Nephron progenitor cell (in vitro differentiated cells): ENCODE data around the gene SH3BP4.

Experiments used
- DNase-seq: peaks from one replicate; pipeline ENCODE4 v3.0.0; 2021
- H3K27ac Mint-ChIP-seq: 2 replicates; pipeline ENCODE4 v1.8.0; 2021; ENCODE audit warnings: mild to moderate bottlenecking, moderate library complexity, mixed read lengths
- H3K27me3 Mint-ChIP-seq: 2 replicates; pipeline ENCODE4 v1.8.0; 2021; ENCODE audit warnings: mild to moderate bottlenecking, low read depth, mixed read lengths; ENCODE audit not compliant: poor library complexity
- H3K36me3 Mint-ChIP-seq: 2 replicates; pipeline ENCODE4 v1.8.0; 2021; ENCODE audit warnings: low read depth, mixed read lengths
- H3K4me1 Mint-ChIP-seq: 2 replicates; pipeline ENCODE4 v1.8.0; 2021; ENCODE audit warnings: mixed read lengths
- H3K4me3 Mint-ChIP-seq: 2 replicates; pipeline ENCODE4 v1.8.0; 2021; ENCODE audit warnings: mild to moderate bottlenecking, moderate library complexity, mixed read lengths
- H3K9me3 Mint-ChIP-seq: 2 replicates; pipeline ENCODE4 v1.8.0; 2021; ENCODE audit warnings: mild to moderate bottlenecking, moderate library complexity, mixed read lengths
- TF ChIP-seq, protein P1 (sequence below): fragments of 200-600 bp; sonication (generic); IDR thresholded peaks from 2 replicates; pipeline ENCODE4 v1.5.0; 2021; ENCODE audit warnings: antibody characterized with exemption

Gene SH3BP4

DNA sequence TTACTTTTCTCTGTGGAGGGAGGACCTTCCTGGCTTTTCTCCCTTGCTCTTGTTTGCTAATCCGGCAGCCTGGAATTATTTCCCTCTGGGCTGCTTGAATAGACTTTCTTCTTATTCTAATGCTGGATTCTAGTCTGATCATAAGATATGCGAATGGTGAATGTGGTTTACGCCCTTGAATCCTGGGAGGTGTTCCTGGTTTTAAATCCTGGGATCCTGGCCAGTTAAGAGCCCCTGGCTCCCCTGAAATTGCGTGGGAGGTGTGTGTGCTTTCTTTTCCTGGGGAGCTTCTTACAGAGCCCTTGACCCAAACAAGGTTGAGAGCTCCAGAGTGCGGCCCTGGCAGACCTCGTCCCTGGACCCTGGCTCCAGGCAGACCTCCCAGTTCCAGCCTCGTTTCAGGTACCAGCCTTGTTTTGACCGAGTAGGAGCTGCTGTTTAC lies 2.8 kb downstream of the SH3BP4 start:
- peak overlapping the region; percentile 91 for H3K4me3 Mint-ChIP-seq
- peaks cover 19% of the 10 kb centered on the region for H3K27me3 Mint-ChIP-seq
- DNase-seq = no peak
- no peaks in the 10 kb centered on the region for H3K9me3 Mint-ChIP-seq
- TF ChIP-seq, protein P1, sequence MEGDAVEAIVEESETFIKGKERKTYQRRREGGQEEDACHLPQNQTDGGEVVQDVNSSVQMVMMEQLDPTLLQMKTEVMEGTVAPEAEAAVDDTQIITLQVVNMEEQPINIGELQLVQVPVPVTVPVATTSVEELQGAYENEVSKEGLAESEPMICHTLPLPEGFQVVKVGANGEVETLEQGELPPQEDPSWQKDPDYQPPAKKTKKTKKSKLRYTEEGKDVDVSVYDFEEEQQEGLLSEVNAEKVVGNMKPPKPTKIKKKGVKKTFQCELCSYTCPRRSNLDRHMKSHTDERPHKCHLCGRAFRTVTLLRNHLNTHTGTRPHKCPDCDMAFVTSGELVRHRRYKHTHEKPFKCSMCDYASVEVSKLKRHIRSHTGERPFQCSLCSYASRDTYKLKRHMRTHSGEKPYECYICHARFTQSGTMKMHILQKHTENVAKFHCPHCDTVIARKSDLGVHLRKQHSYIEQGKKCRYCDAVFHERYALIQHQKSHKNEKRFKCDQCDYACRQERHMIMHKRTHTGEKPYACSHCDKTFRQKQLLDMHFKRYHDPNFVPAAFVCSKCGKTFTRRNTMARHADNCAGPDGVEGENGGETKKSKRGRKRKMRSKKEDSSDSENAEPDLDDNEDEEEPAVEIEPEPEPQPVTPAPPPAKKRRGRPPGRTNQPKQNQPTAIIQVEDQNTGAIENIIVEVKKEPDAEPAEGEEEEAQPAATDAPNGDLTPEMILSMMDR = no peak
- H3K4me1 Mint-ChIP-seq = peaks cover 75% of the 10 kb centered on the region
- no peak overlapping the region for H3K27ac Mint-ChIP-seq
- H3K36me3 Mint-ChIP-seq = peaks cover 7% of the 10 kb centered on the region

DNA sequence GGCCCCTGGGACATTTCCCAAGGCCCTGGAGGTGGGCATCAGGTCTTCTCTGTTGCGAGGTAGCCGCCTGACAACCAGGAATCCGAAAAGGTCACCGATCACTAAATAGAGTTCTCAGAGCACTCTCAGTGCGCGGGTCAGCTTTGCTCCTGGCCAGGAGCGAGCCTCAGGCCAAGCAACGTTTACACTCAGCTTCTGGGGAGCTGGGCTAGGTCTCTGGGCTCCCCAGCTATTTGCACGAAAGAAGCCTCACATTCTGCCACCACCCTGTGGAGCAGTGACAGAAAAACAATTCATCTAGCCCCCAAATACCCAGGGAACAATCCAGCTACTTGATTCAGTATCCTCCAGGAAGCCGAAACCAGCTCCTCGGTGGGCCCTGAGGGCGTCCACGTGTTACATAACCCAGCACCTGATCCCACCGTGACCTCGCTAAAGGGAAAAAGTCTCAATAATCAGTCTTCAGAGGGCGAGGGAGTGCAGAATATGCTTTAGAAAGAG lies 3.3 kb downstream of the SH3BP4 start:
- Mint-ChIP-seq H3K27me3 (peaks cover 14% of the 10 kb centered on the region), H3K4me3 (peak overlapping the region; percentile 91), H3K27ac (peak overlapping the region; percentile 72), H3K36me3 (peaks cover 7% of the 10 kb centered on the region), H3K4me1 (peaks cover 78% of the 10 kb centered on the region), H3K9me3 (no peaks in the 10 kb centered on the region)
- DNase-seq = no peak
- TF ChIP-seq, protein P1 = no peak

DNA sequence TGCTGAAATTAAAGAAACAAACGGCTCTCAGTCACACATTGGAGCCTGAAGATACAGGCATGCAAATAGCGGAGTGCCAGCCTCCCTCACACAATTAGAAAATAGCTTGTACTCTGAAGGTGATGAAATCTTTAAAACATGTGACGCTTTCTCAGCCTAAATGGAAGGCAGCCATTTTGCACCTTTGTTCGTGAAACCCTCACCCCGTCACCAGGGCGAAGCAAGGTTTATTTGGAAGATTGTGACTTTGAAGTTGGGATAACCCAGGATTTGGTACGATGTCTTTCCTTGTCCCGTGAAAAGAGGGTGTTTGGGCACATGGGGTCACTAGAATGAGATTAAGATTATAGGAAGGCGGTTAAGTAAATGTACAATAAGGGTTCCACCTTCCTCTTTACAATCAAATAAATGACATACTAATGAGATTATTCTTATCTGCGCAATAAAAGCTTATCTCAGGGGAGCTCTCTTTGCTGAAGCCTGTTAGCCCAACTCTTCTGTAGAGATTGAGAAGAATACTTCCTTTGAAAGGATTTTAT lies 4.2 kb downstream of the SH3BP4 start:
- Mint-ChIP-seq H3K4me1 (peaks cover 79% of the 10 kb centered on the region), H3K36me3 (peaks cover 15% of the 10 kb centered on the region), H3K27ac (no peak overlapping the region), H3K9me3 (peaks cover 4% of the 10 kb centered on the region), H3K4me3 (no peak overlapping the region), H3K27me3 (peaks cover 6% of the 10 kb centered on the region)
- TF ChIP-seq, protein P1 = no peak
- no peak for DNase-seq

DNA sequence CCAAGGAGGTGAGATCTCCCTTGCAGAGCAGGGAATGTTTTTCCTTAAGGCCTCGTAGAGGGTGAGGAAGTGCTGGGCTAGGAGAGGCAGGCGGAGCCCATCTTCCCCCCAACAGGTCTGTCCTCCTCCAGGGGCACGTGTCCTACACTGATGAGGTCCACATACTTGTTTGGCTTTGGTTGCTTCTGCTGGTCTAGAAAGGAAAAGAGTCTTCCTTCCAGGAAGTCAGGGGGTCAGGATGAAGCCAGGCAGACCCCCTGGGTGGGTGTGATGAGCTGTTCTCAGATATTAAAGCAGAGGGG lies 6.0 kb downstream of the SH3BP4 start:
- DNase-seq = no peak
- peaks cover 17% of the 10 kb centered on the region for H3K36me3 Mint-ChIP-seq
- H3K9me3 Mint-ChIP-seq = peaks cover 4% of the 10 kb centered on the region
- H3K27ac Mint-ChIP-seq = peak overlapping the region; percentile 78
- H3K27me3 Mint-ChIP-seq = peaks cover 2% of the 10 kb centered on the region
- H3K4me3 Mint-ChIP-seq = no peak overlapping the region
- peaks cover 74% of the 10 kb centered on the region for H3K4me1 Mint-ChIP-seq
- TF ChIP-seq, protein P1 = no peak

DNA sequence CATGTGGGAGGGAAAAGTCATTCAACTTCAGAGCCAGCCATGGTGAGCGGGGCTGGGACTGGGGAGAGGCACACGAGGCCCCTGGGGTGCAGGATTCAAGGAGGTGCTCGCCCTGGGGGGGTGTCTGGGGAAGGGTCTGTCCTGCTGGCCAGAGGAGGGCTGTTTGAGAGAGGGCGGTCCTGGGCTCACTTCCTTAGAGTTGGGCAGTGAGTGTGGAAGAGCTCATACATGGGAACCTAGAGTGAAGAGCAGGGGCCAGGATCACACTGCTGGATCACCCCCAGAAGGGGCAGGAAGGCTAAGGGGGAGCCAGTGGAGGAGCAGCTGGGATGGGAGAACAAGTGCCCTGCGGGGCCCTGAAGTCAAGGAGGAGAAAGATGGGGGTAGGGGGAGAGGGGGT lies 6.5 kb downstream of the SH3BP4 start:
- TF ChIP-seq, protein P1 = no peak
- DNase-seq = no peak
- Mint-ChIP-seq H3K27me3 (peaks cover 2% of the 10 kb centered on the region), H3K27ac (peak overlapping the region; percentile 78), H3K36me3 (peaks cover 20% of the 10 kb centered on the region), H3K4me3 (peak overlapping the region; percentile 39), H3K9me3 (peaks cover 10% of the 10 kb centered on the region), H3K4me1 (peaks cover 71% of the 10 kb centered on the region)

DNA sequence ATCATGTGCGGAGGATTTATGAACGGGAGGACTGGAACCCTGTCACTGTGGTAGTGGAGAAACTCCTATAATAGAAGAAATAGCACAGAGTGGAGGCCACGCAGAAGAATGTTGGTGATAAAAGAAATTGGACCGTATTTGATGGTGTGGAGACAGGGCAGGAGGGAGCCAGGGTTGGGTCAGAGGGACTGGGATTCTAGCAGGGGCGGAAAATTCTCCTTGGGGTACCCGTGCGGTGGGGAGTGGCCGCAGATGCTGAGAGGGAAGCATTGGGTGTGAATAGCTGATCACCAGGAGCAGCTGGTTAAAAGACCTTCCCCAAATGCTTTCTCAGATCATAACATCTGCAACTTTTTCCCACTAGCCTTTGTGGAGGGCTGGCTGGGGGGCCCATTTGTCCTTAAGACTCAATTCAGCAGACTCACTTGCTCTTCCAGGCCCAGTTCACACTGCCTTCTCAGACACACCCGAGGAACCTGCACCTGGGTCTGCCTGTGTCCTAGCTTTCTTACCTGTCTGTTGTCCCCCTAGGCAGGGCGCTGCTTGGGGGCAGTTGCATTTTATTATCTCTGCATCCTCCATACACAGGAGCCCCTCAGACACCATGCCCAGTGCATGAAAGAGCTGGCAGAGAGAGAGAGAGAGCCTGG lies 7.1 kb downstream of the SH3BP4 start:
- H3K27me3 Mint-ChIP-seq = peaks cover 2% of the 10 kb centered on the region
- DNase-seq = no peak
- peaks cover 71% of the 10 kb centered on the region for H3K4me1 Mint-ChIP-seq
- TF ChIP-seq, protein P1 = no peak
- no peak overlapping the region for H3K4me3 Mint-ChIP-seq
- no peak overlapping the region for H3K27ac Mint-ChIP-seq
- peaks cover 25% of the 10 kb centered on the region for H3K36me3 Mint-ChIP-seq
- H3K9me3 Mint-ChIP-seq = peaks cover 13% of the 10 kb centered on the region
